Neuronal stem cell (in vitro differentiated cells): ENCODE data around the gene SLC12A7.

Experiments used
- DNase-seq: peaks from one replicate; pipeline ENCODE4 v3.0.0-alpha.2; 2013; ENCODE audit warnings: low spot score
- H2AFZ ChIP-seq: one replicate; pipeline ENCODE4 v1.6.1; 2013; ENCODE audit warnings: mild to moderate bottlenecking, low read length, inconsistent platforms
- H2AK5ac ChIP-seq: 2 replicates; pipeline ENCODE4 v1.6.1; 2013; ENCODE audit warnings: low read depth, mild to moderate bottlenecking, inconsistent platforms, low read length, moderate library complexity, mixed read lengths
- H2BK120ac ChIP-seq: 2 replicates; pipeline ENCODE4 v1.6.1; 2013; ENCODE audit warnings: low read depth, mild to moderate bottlenecking, inconsistent platforms, low read length, moderate library complexity, mixed read lengths
- H2BK12ac ChIP-seq: one replicate; pipeline ENCODE4 v1.6.1; 2013; ENCODE audit warnings: low read length, inconsistent platforms
- H2BK15ac ChIP-seq: 2 replicates; pipeline ENCODE4 v1.6.1; 2013; ENCODE audit warnings: mild to moderate bottlenecking, low read length, inconsistent platforms, mixed read lengths
- H2BK5ac ChIP-seq: one replicate; pipeline ENCODE4 v1.6.1; 2013; ENCODE audit warnings: inconsistent platforms, mild to moderate bottlenecking, low read length, moderate library complexity
- H3K14ac ChIP-seq: one replicate; pipeline ENCODE4 v1.6.1; 2013; ENCODE audit warnings: low read length, inconsistent platforms
- H3K18ac ChIP-seq: 2 replicates; pipeline ENCODE4 v1.6.1; 2013; ENCODE audit warnings: low read length, inconsistent platforms
- H3K23ac ChIP-seq: 2 replicates; pipeline ENCODE4 v1.6.1; 2013; ENCODE audit warnings: low read depth, mild to moderate bottlenecking, mixed read lengths, low read length, inconsistent platforms; ENCODE audit not compliant: poor library complexity
- H3K27ac ChIP-seq: replicated peaks from 3 replicates; pipeline ENCODE4 v1.5.1; 2013; ENCODE audit warnings: low read length, inconsistent platforms
- H3K27me3 ChIP-seq, 3 experiments: 2 replicates each; pipeline ENCODE4 v1.6.1; 2013; ENCODE audit warnings: low read length in 3 of 3, mild to moderate bottlenecking in 2 of 3, inconsistent platforms in 1 of 3, low read depth in 1 of 3, mixed read lengths in 1 of 3, moderate library complexity in 1 of 3; ENCODE audit not compliant: control insufficient read depth in 3 of 3, insufficient read depth in 3 of 3
- H3K36me3 ChIP-seq, 2 donors: replicated peaks in 1 of 2; 2 replicates each; pipeline ENCODE4 v1.6.1; 2013; ENCODE audit warnings: low read length in 2 of 2; ENCODE audit not compliant: control insufficient read depth in 2 of 2, insufficient read depth in 2 of 2
- H3K4ac ChIP-seq: 2 replicates; pipeline ENCODE4 v1.6.1; 2013; ENCODE audit warnings: inconsistent platforms, mild to moderate bottlenecking, low read length, moderate library complexity
- H3K4me1 ChIP-seq, 2 donors: 1 replicate in 1 of 2; 2 replicates in 1 of 2; pipeline ENCODE4 v1.6.1; 2013; ENCODE audit warnings: low read length in 2 of 2, low read depth in 1 of 2; ENCODE audit not compliant: control insufficient read depth in 2 of 2, insufficient read depth in 1 of 2
- H3K4me2 ChIP-seq: one replicate; pipeline ENCODE4 v1.6.1; 2013; ENCODE audit warnings: mild to moderate bottlenecking, low read length, inconsistent platforms; ENCODE audit not compliant: insufficient read depth, poor library complexity, severe bottlenecking
- H3K4me3 ChIP-seq, 2 donors: 2 replicates each; pipeline ENCODE4 v1.5.1; 2013; ENCODE audit warnings: low read length in 2 of 2, mild to moderate bottlenecking in 2 of 2, inconsistent platforms in 1 of 2, moderate library complexity in 1 of 2
- H3K79me1 ChIP-seq: one replicate; pipeline ENCODE4 v1.6.1; 2013; ENCODE audit warnings: low read depth, mild to moderate bottlenecking, inconsistent platforms, low read length, moderate library complexity
- H3K9ac ChIP-seq: one replicate; pipeline ENCODE4 v1.6.1; 2013; ENCODE audit warnings: mild to moderate bottlenecking, low read depth, low read length, inconsistent platforms; ENCODE audit not compliant: poor library complexity
- H3K9me3 ChIP-seq, 2 donors: replicated peaks in 1 of 2; 2 replicates each; pipeline versions ENCODE3 to v1.6.1; 2013; ENCODE audit warnings: low read length in 2 of 2, mild to moderate bottlenecking in 2 of 2, inconsistent platforms in 1 of 2, low read depth in 1 of 2, mixed read lengths in 1 of 2, moderate library complexity in 1 of 2; ENCODE audit not compliant: control insufficient read depth in 2 of 2, insufficient read depth in 1 of 2
- H4K8ac ChIP-seq: one replicate; pipeline ENCODE4 v1.6.1; 2013; ENCODE audit warnings: low read depth, mild to moderate bottlenecking, inconsistent platforms, low read length, moderate library complexity
- H4K91ac ChIP-seq: one replicate; pipeline ENCODE4 v1.6.1; 2013; ENCODE audit warnings: low read length, low read depth, mild to moderate bottlenecking, inconsistent platforms; ENCODE audit not compliant: poor library complexity
- WGBS, 2 donors: extraction: QIAGEN DNeasy Blood & Tissue Kit; methylation state at CpG; one replicate each; pipeline ENCODE4 v1.1.7; 2013; ENCODE audit warnings: missing lambda C conversion rate in 2 of 2, mixed read lengths in 1 of 2; ENCODE audit not compliant: insufficient read length in 2 of 2, insufficient replicate concordance in 1 of 2; ENCODE audit errors: extremely low coverage in 2 of 2; 5-methylcytosine and 5-hydroxymethylcytosine counted together

The SLC12A7 gene

DNA sequence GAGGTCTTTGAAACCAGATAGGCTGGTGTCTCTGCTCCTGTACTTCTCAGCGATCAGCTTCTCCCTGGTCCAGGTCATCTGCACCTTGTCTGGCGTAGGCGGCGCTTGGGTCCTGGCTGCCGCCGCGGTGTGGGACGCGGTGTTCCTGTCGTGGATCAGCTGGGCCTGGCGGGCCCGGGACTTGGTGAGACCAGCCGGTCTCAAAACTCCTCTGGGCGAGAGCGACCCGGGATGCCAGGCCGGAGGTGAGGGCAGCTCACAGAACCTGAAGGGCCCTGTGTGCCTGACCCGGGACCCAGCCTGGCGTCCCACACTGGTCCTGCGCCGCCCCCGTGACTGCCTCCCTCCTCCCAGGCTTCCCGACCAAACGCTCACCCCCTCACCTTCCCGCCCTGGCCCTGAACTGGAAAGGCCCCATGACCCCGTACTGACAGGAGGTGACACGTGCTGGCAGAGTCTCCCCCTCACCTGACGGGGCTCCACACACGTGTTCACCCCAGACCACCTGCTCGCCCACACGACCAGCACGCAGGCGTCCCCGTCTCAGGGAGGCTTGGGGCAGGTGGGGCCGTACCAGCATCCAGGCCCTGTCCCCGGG, 54.3 kb downstream of the SLC12A7 start:
- Histone ChIP-seq H3K18ac (no peak overlapping the region), H2BK12ac (no peak overlapping the region), H2AK5ac (no peak overlapping the region), H3K27ac (no peak overlapping the region), H3K9ac (no peak overlapping the region), H3K4me2 (no peak overlapping the region), H3K4ac (no peak overlapping the region), H2BK120ac (no peak overlapping the region), H3K4me3 (no peak overlapping the region), H2AFZ (no peak overlapping the region), H4K8ac (no peak overlapping the region), H3K9me3 (peaks cover 0 to 3% of the 10 kb centered on the region in 2 donors), H2BK15ac (no peak overlapping the region), H4K91ac (no peak overlapping the region), H3K79me1 (peaks cover 8% of the 10 kb centered on the region), H3K14ac (no peak overlapping the region), H3K27me3 (no peaks in the 10 kb centered on the region), H2BK5ac (peak overlapping the region; percentile 82), H3K36me3 (peaks cover 41 to 76% of the 10 kb centered on the region in 2 donors), H3K4me1 (peaks cover 2 to 10% of the 10 kb centered on the region in 2 donors), H3K23ac (peak overlapping the region; percentile 70)
- DNase-seq, result no peak
- WGBS, 2 donors, result no CpG with 5 or more reads among the region's 36 CpGs

DNA sequence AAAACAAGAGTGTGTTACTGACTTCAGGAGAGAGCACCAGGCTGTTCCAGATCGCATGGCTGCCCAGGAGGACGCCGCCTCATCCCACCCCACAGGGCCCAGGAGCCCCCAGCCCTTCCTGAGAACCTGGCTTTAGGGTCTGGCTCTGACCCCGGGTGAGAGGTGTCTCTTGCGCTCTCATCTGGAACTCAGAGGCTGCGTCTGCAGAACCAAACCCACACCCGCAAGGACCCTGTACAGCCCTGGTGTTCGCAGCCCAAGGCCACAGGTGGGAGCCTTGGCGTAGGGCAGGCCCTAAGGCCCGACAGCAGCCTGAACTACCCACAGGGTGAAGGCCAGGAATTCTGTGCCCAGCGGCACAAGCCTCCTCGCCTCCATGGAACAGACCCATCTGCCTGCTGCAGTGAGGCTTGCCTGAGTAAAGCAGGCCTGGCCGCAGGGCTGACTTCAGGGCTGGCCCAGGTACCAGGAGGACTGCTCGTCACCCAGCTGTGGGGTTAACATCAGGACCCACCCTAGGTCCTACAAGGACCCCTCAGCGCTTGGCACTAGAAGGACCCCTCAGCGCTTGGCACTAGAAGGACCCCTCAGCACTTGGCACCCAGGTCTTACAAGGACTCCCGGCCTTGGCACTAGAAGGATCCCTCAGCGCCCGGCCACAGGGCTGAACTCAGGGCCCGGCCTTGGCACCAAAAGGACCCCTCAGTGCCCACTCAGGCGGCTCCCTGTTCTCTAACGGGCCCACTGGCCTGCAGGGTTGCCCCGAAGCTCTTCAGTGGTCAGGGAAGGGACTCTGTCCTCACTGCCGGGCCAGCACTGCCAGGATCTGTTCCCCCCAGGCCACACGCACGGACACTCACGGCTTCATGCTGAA, 55.0 kb downstream of the SLC12A7 start:
- Histone ChIP-seq H2BK5ac (no peak overlapping the region), H3K79me1 (peaks cover 8% of the 10 kb centered on the region), H2AK5ac (no peak overlapping the region), H2BK120ac (no peak overlapping the region), H3K36me3 (peaks cover 43 to 78% of the 10 kb centered on the region in 2 donors), H4K91ac (no peak overlapping the region), H3K4me3 (no peak overlapping the region), H2BK12ac (no peak overlapping the region), H2BK15ac (no peak overlapping the region), H3K27ac (no peak overlapping the region), H3K27me3 (no peaks in the 10 kb centered on the region), H3K4me1 (peaks cover 2 to 10% of the 10 kb centered on the region in 2 donors), H3K9me3 (peaks cover 0 to 3% of the 10 kb centered on the region in 2 donors), H2AFZ (no peak overlapping the region), H3K4ac (no peak overlapping the region), H3K23ac (no peak overlapping the region), H3K18ac (no peak overlapping the region), H3K14ac (no peak overlapping the region), H3K9ac (no peak overlapping the region), H3K4me2 (no peak overlapping the region), H4K8ac (no peak overlapping the region)
- no CpG with 5 or more reads among the region's 27 CpGs for WGBS, 2 donors
- no peak for DNase-seq

DNA sequence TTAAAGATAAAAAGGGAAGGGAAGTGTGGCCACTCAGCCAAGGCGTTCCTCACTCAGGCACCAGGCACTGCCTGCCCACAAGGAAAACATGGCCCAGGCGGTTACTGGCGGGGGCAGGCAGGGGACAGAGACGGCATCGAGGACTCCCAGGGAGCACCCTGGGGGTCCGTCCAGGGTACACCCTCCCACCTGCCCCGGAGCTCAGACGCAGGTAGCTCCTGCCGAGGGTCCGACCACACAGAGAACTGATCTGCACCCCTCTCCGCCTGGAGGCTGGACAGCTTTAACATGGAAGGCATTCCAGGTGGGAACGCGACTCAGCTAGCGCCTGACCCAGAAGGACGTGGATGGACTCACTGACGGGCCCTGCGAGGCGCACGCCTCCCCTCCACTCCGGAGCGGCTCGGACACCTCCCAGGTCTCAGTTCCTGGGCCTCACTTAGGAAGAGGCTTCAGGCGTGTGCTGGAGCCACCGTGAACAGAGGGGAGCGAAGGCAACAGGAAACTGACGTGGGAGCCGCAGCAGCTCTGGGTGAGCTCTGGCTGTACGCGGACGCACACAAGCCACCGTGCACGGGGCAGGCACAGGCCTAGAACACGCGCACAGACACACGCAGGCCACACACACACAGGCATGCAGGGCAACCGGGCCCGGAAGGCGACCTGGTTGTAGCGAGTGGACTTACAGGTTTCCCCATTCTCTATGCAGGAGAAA, 55.8 kb downstream of the SLC12A7 start:
- Histone ChIP-seq H3K4ac (no peak overlapping the region), H3K18ac (no peak overlapping the region), H3K4me3 (peak overlapping the region in 1 of 2 donors; percentile 25), H3K9me3 (peaks cover 0 to 3% of the 10 kb centered on the region in 2 donors), H3K4me1 (peaks cover 2 to 10% of the 10 kb centered on the region in 2 donors), H3K4me2 (no peak overlapping the region), H3K27me3 (no peaks in the 10 kb centered on the region), H3K36me3 (peaks cover 50 to 85% of the 10 kb centered on the region in 2 donors), H2BK15ac (no peak overlapping the region), H2AK5ac (no peak overlapping the region), H4K91ac (no peak overlapping the region), H3K27ac (no peak overlapping the region), H2BK12ac (no peak overlapping the region), H3K23ac (peak overlapping the region; percentile 5), H2BK5ac (peak overlapping the region; percentile 39), H3K79me1 (peaks cover 8% of the 10 kb centered on the region), H3K14ac (no peak overlapping the region), H2AFZ (no peak overlapping the region), H2BK120ac (no peak overlapping the region), H3K9ac (peak overlapping the region; percentile 9), H4K8ac (no peak overlapping the region)
- no peak for DNase-seq
- no CpG with 5 or more reads among the region's 39 CpGs for WGBS, 2 donors
